ENCODE data around the gene NLN.

- TF ChIP-seq CTCF (IDR thresholded peaks at IDR 0.05 in 4 of 5, conservative IDR thresholded peaks at IDR 0.05 in 1 of 5), result no peak
- no peak for TF ChIP-seq POLR2A (IDR thresholded peaks at IDR 0.05)
Observed at GRCh38 chr5:65762234-65762633, 40.2 kb downstream of the NLN start.

Measured in gastrocnemius medialis (tissue), 4 donors.